ENCODE results near the gene TMEM150B.
A peak's percentile ranks its signal among the peaks of the same experiment; 100 is the strongest.

Gene TMEM150B

GRCh38 chr19:55311797-55312196 lies 13.3 kb downstream of the TMEM150B start:
- H2BK120ac ChIP-seq (ENCODE audit: low read depth, low read length) = no peak overlapping the region
- no peak for DNase-seq (ENCODE audit: low spot score)
- no peak overlapping the region for H3K4me2 ChIP-seq (ENCODE audit: insufficient read depth, low read length, poor library complexity, severe bottlenecking)
- no peak overlapping the region for H4K91ac ChIP-seq (ENCODE audit: low read depth, low read length, poor library complexity)
- peaks cover 22 to 45% of the 10 kb centered on the region in 2 donors for H3K36me3 ChIP-seq (replicated peaks in 1 of 2; ENCODE audit: control insufficient read depth in 2 of 2, insufficient read depth in 2 of 2, low read length in 2 of 2)
- no peak overlapping the region for H3K9ac ChIP-seq (ENCODE audit: low read depth, low read length, poor library complexity)
- H3K79me1 ChIP-seq (ENCODE audit: low read depth, low read length) = no peaks in the 10 kb centered on the region
- H2AK5ac ChIP-seq (ENCODE audit: low read depth, low read length) = no peak overlapping the region
- H3K4me3 ChIP-seq (ENCODE audit: low read length in 2 of 2) = no peak overlapping the region
- WGBS, 2 donors (ENCODE audit: extremely low coverage in 2 of 2, insufficient read length in 2 of 2, insufficient replicate concordance in 1 of 2) = no CpG with 5 or more reads among the region's 18 CpGs
- H3K4me1 ChIP-seq (ENCODE audit: control insufficient read depth in 2 of 2, insufficient read depth in 1 of 2, low read depth in 1 of 2, low read length in 2 of 2) = peaks cover 3 to 4% of the 10 kb centered on the region in 2 donors
- H2BK15ac ChIP-seq (ENCODE audit: low read length) = no peak overlapping the region
- no peak overlapping the region for H2BK12ac ChIP-seq (ENCODE audit: low read length)
- peaks cover 2 to 5% of the 10 kb centered on the region in 2 donors for H3K9me3 ChIP-seq (replicated peaks in 1 of 2; ENCODE audit: control insufficient read depth in 2 of 2, insufficient read depth in 1 of 2, low read depth in 1 of 2, low read length in 2 of 2)
- no peak overlapping the region for H3K27ac ChIP-seq (replicated peaks; ENCODE audit: low read length)
- no peak overlapping the region for H3K4ac ChIP-seq (ENCODE audit: low read length)
- H3K27me3 ChIP-seq (ENCODE audit: control insufficient read depth in 3 of 3, insufficient read depth in 3 of 3, low read depth in 1 of 3, low read length in 3 of 3) = no peaks in the 10 kb centered on the region
- H3K23ac ChIP-seq (ENCODE audit: low read depth, low read length, poor library complexity) = no peak overlapping the region
- no peak overlapping the region for H3K14ac ChIP-seq (ENCODE audit: low read length)
- no peak overlapping the region for H4K8ac ChIP-seq (ENCODE audit: low read depth, low read length)
- H2BK5ac ChIP-seq (ENCODE audit: low read length) = peak overlapping the region; percentile 82
- no peak overlapping the region for H2AFZ ChIP-seq (ENCODE audit: low read length)
- no peak overlapping the region for H3K18ac ChIP-seq (ENCODE audit: low read length)

- H2BK12ac ChIP-seq (ENCODE audit: low read length) = no peak overlapping the region
- no peak overlapping the region for H3K18ac ChIP-seq (ENCODE audit: low read length)
- peak overlapping the region; percentile 82 for H2BK5ac ChIP-seq (ENCODE audit: low read length)
- H2AFZ ChIP-seq (ENCODE audit: low read length) = no peak overlapping the region
- H3K4me3 ChIP-seq (ENCODE audit: low read length in 2 of 2) = no peak overlapping the region
- H3K4me1 ChIP-seq (ENCODE audit: control insufficient read depth in 2 of 2, insufficient read depth in 1 of 2, low read depth in 1 of 2, low read length in 2 of 2) = peaks cover 2 to 4% of the 10 kb centered on the region in 2 donors
- no peak overlapping the region for H3K9ac ChIP-seq (ENCODE audit: low read depth, low read length, poor library complexity)
- H2AK5ac ChIP-seq (ENCODE audit: low read depth, low read length) = no peak overlapping the region
- no peak overlapping the region for H2BK120ac ChIP-seq (ENCODE audit: low read depth, low read length)
- H3K4me2 ChIP-seq (ENCODE audit: insufficient read depth, low read length, poor library complexity, severe bottlenecking) = no peak overlapping the region
- no CpG with 5 or more reads among the region's 9 CpGs for WGBS, 2 donors (ENCODE audit: extremely low coverage in 2 of 2, insufficient read length in 2 of 2, insufficient replicate concordance in 1 of 2)
- no peak overlapping the region for H3K27ac ChIP-seq (replicated peaks; ENCODE audit: low read length)
- no peaks in the 10 kb centered on the region for H3K79me1 ChIP-seq (ENCODE audit: low read depth, low read length)
- peaks cover 26 to 49% of the 10 kb centered on the region in 2 donors for H3K36me3 ChIP-seq (replicated peaks in 1 of 2; ENCODE audit: control insufficient read depth in 2 of 2, insufficient read depth in 2 of 2, low read length in 2 of 2)
- H3K23ac ChIP-seq (ENCODE audit: low read depth, low read length, poor library complexity) = no peak overlapping the region
- H3K9me3 ChIP-seq (replicated peaks in 1 of 2; ENCODE audit: control insufficient read depth in 2 of 2, insufficient read depth in 1 of 2, low read depth in 1 of 2, low read length in 2 of 2) = peaks cover 2 to 5% of the 10 kb centered on the region in 2 donors
- no peak overlapping the region for H2BK15ac ChIP-seq (ENCODE audit: low read length)
- H3K14ac ChIP-seq (ENCODE audit: low read length) = no peak overlapping the region
- no peak overlapping the region for H4K8ac ChIP-seq (ENCODE audit: low read depth, low read length)
- H4K91ac ChIP-seq (ENCODE audit: low read depth, low read length, poor library complexity) = no peak overlapping the region
- H3K27me3 ChIP-seq (ENCODE audit: control insufficient read depth in 3 of 3, insufficient read depth in 3 of 3, low read depth in 1 of 3, low read length in 3 of 3) = no peaks in the 10 kb centered on the region
- DNase-seq (ENCODE audit: low spot score) = no peak
- H3K4ac ChIP-seq (ENCODE audit: low read length) = no peak overlapping the region
Observed at GRCh38 chr19:55311397-55311796, 13.7 kb downstream of the TMEM150B start.

- Histone ChIP-seq H3K4me3 (ENCODE audit: low read length in 2 of 2) (no peak overlapping the region), H3K36me3 (replicated peaks in 1 of 2; ENCODE audit: control insufficient read depth in 2 of 2, insufficient read depth in 2 of 2, low read length in 2 of 2) (peaks cover 35 to 58% of the 10 kb centered on the region in 2 donors), H3K27ac (replicated peaks; ENCODE audit: low read length) (no peak overlapping the region), H4K91ac (ENCODE audit: low read depth, low read length, poor library complexity) (no peak overlapping the region), H3K27me3 (ENCODE audit: control insufficient read depth in 3 of 3, insufficient read depth in 3 of 3, low read depth in 1 of 3, low read length in 3 of 3) (no peaks in the 10 kb centered on the region), H3K18ac (ENCODE audit: low read length) (no peak overlapping the region), H2BK5ac (ENCODE audit: low read length) (no peak overlapping the region), H3K14ac (ENCODE audit: low read length) (no peak overlapping the region), H3K4ac (ENCODE audit: low read length) (no peak overlapping the region), H3K79me1 (ENCODE audit: low read depth, low read length) (no peaks in the 10 kb centered on the region), H2AFZ (ENCODE audit: low read length) (no peak overlapping the region), H3K4me2 (ENCODE audit: insufficient read depth, low read length, poor library complexity, severe bottlenecking) (no peak overlapping the region), H3K9me3 (replicated peaks in 1 of 2; ENCODE audit: control insufficient read depth in 2 of 2, insufficient read depth in 1 of 2, low read depth in 1 of 2, low read length in 2 of 2) (peaks cover 2 to 5% of the 10 kb centered on the region in 2 donors), H3K9ac (ENCODE audit: low read depth, low read length, poor library complexity) (no peak overlapping the region), H3K23ac (ENCODE audit: low read depth, low read length, poor library complexity) (no peak overlapping the region), H4K8ac (ENCODE audit: low read depth, low read length) (peak overlapping the region; percentile 43), H3K4me1 (ENCODE audit: control insufficient read depth in 2 of 2, insufficient read depth in 1 of 2, low read depth in 1 of 2, low read length in 2 of 2) (peaks cover 2 to 4% of the 10 kb centered on the region in 2 donors), H2BK120ac (ENCODE audit: low read depth, low read length) (no peak overlapping the region), H2BK12ac (ENCODE audit: low read length) (peak overlapping the region; percentile 22), H2AK5ac (ENCODE audit: low read depth, low read length) (no peak overlapping the region), H2BK15ac (ENCODE audit: low read length) (no peak overlapping the region)
- WGBS, 2 donors (ENCODE audit: extremely low coverage in 2 of 2, insufficient read length in 2 of 2, insufficient replicate concordance in 1 of 2) = no CpG with 5 or more reads among the region's 7 CpGs
- no peak for DNase-seq (ENCODE audit: low spot score)
Observed at GRCh38 chr19:55310498-55310897, 14.6 kb downstream of the TMEM150B start.

GRCh38 chr19:55309448-55309847 lies 15.7 kb downstream of the TMEM150B start:
- WGBS, 2 donors (ENCODE audit: extremely low coverage in 2 of 2, insufficient read length in 2 of 2, insufficient replicate concordance in 1 of 2) = no CpG with 5 or more reads among the region's 5 CpGs
- H3K9me3 ChIP-seq (replicated peaks in 1 of 2; ENCODE audit: control insufficient read depth in 2 of 2, insufficient read depth in 1 of 2, low read depth in 1 of 2, low read length in 2 of 2) = peaks cover 2 to 5% of the 10 kb centered on the region in 2 donors
- no peak overlapping the region for H2BK120ac ChIP-seq (ENCODE audit: low read depth, low read length)
- no peak overlapping the region for H2AFZ ChIP-seq (ENCODE audit: low read length)
- H3K36me3 ChIP-seq (replicated peaks in 1 of 2; ENCODE audit: control insufficient read depth in 2 of 2, insufficient read depth in 2 of 2, low read length in 2 of 2) = peaks cover 42 to 67% of the 10 kb centered on the region in 2 donors
- H3K4me2 ChIP-seq (ENCODE audit: insufficient read depth, low read length, poor library complexity, severe bottlenecking) = no peak overlapping the region
- H3K79me1 ChIP-seq (ENCODE audit: low read depth, low read length) = no peaks in the 10 kb centered on the region
- no peak overlapping the region for H4K91ac ChIP-seq (ENCODE audit: low read depth, low read length, poor library complexity)
- no peak overlapping the region for H3K9ac ChIP-seq (ENCODE audit: low read depth, low read length, poor library complexity)
- H3K27me3 ChIP-seq (ENCODE audit: control insufficient read depth in 3 of 3, insufficient read depth in 3 of 3, low read depth in 1 of 3, low read length in 3 of 3) = no peaks in the 10 kb centered on the region
- no peak for DNase-seq (ENCODE audit: low spot score)
- H2BK5ac ChIP-seq (ENCODE audit: low read length) = no peak overlapping the region
- H3K18ac ChIP-seq (ENCODE audit: low read length) = no peak overlapping the region
- H2BK15ac ChIP-seq (ENCODE audit: low read length) = no peak overlapping the region
- no peak overlapping the region for H2AK5ac ChIP-seq (ENCODE audit: low read depth, low read length)
- H3K23ac ChIP-seq (ENCODE audit: low read depth, low read length, poor library complexity) = no peak overlapping the region
- no peak overlapping the region for H3K4ac ChIP-seq (ENCODE audit: low read length)
- peaks cover 2 to 4% of the 10 kb centered on the region in 2 donors for H3K4me1 ChIP-seq (ENCODE audit: control insufficient read depth in 2 of 2, insufficient read depth in 1 of 2, low read depth in 1 of 2, low read length in 2 of 2)
- no peak overlapping the region for H3K14ac ChIP-seq (ENCODE audit: low read length)
- H4K8ac ChIP-seq (ENCODE audit: low read depth, low read length) = no peak overlapping the region
- no peak overlapping the region for H3K27ac ChIP-seq (replicated peaks; ENCODE audit: low read length)
- no peak overlapping the region for H2BK12ac ChIP-seq (ENCODE audit: low read length)
- no peak overlapping the region for H3K4me3 ChIP-seq (ENCODE audit: low read length in 2 of 2)
